Measurements from ENCODE around the gene KCNK5.

KCNK5 gene

GRCh38 chr6:39181333-39181732 lies 47.9 kb downstream of the KCNK5 start:
- no peak for DNase-seq (ENCODE audit: low read depth)
- no peak for TF ChIP-seq CTCF (IDR thresholded peaks at IDR 0.05; ENCODE audit: low read depth, low read length, missing control alignments)

DNA sequence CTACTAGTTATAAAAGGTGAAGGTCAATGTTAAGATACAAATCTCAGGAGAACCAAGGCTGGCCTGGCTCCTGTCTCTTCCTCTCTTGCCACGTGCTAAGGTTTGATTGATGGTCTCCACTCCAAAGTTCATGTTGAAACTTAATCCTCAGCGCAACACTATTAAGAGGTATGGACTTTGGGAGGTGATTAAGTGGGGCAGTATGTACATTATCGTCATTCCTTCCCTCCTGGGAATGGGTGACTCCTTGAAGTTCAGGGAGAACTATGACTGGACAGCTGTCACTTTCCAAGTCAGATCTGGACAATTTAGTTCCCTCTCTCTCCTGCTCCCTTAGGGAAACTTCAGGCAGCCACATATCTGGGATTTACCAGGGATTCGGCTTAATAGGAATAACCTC lies 50.5 kb downstream of the KCNK5 start:
- H3K4me3 ChIP-seq (ENCODE audit: low read depth, low read length), result no peak overlapping the region
- TF ChIP-seq CTCF (IDR thresholded peaks at IDR 0.05; ENCODE audit: low read depth, low read length, missing control alignments), result no peak
- no peak for DNase-seq (ENCODE audit: low read depth)

More at GRCh38 chr6:39181333-39181732, 47.9 kb downstream of the KCNK5 start:
- no peak overlapping the region for H3K4me3 ChIP-seq (ENCODE audit: low read depth, low read length)

DNA sequence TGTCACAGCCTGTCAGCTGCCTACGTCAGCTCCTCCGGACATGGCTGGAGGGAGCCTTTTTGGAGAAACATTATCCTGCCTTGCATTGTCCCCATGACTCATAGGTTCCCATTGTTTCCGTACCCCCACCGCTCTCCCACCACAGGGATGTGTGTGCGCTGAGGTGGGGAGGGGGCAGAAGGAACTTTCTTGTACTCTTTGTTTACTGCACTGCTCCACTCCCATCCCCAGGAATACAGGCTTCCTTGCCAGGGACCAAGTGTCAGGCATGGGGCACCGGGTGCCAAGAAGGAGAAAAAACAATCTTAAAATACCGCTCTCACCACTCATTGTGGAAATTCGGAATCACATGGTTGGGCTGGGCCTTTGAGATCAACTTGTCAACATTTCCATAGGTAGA lies 51.0 kb downstream of the KCNK5 start:
- TF ChIP-seq CTCF (IDR thresholded peaks at IDR 0.05; ENCODE audit: low read depth, low read length, missing control alignments), result no peak
- H3K4me3 ChIP-seq (ENCODE audit: low read depth, low read length), result no peak overlapping the region
- DNase-seq (ENCODE audit: low read depth), result no peak

GRCh38 chr6:39177130-39177529 lies 52.1 kb downstream of the KCNK5 start:
- H3K4me3 ChIP-seq (ENCODE audit: low read depth, low read length), result no peak overlapping the region
- no peak for DNase-seq (ENCODE audit: low read depth)
- no peak for TF ChIP-seq CTCF (IDR thresholded peaks at IDR 0.05; ENCODE audit: low read depth, low read length, missing control alignments)

GRCh38 chr6:39173270-39173669 lies 56.0 kb downstream of the KCNK5 start:
- no peak overlapping the region for H3K4me3 ChIP-seq (ENCODE audit: low read depth, low read length)
- TF ChIP-seq CTCF (IDR thresholded peaks at IDR 0.05; ENCODE audit: low read depth, low read length, missing control alignments), result no peak
- no peak for DNase-seq (ENCODE audit: low read depth)

DNA sequence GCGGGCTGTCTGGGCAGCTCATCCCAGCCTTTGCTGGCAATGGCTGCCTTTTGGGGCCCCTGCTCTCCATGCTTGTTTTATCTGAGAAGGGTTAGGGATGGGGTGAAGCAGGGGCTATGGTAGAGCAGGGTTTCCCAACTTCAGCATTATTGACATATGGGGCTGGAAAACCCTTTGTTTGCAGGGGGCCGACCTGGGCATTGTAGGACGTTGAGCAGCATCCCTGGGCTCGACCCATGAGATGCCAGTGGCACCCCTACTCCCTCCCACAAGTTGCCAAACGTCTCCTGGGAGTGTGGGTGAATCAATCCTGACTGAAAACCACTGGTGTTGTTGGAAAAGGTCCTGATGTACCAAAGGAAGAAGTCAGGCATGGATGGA lies 56.9 kb downstream of the KCNK5 start:
- no peak for DNase-seq (ENCODE audit: low read depth)
- TF ChIP-seq CTCF (IDR thresholded peaks at IDR 0.05; ENCODE audit: low read depth, low read length, missing control alignments), result no peak
- H3K4me3 ChIP-seq (ENCODE audit: low read depth, low read length), result no peak overlapping the region

- H3K4me3 ChIP-seq (ENCODE audit: low read depth, low read length), result no peak overlapping the region
- no peak for DNase-seq (ENCODE audit: low read depth)
- no peak for TF ChIP-seq CTCF (IDR thresholded peaks at IDR 0.05; ENCODE audit: low read depth, low read length, missing control alignments)
Measured at GRCh38 chr6:39171489-39172376, 57.5 kb downstream of the KCNK5 start.

Measured in GM12864 (cell line).